Esophagus squamous epithelium (tissue), 4 donors: Measurements from ENCODE around the gene RUNX1.

ENCODE experiments used
- CTCF ChIP-seq, 6 experiments: fragments of 450-650 bp in 4 of 6; fragments of 200-600 bp in 2 of 6; sonication (generic) in 2 of 6; IDR thresholded peaks; one replicate each; pipeline ENCODE4 v1.5.1; 2016 to 2019; ENCODE audit warnings: antibody characterized with exemption in 6 of 6, mild to moderate bottlenecking in 4 of 6, moderate library complexity in 4 of 6
- POLR2A ChIP-seq, 4 donors: fragments of 450-650 bp; IDR thresholded peaks; one replicate each; pipeline ENCODE4 v1.6.1; 2017; ENCODE audit warnings: antibody characterized with exemption in 4 of 4, mild to moderate bottlenecking in 4 of 4, moderate library complexity in 3 of 4

GRCh38 chr21:35017256-35017655, 31.8 kb downstream of the RUNX1 start:
- TF ChIP-seq POLR2A (IDR thresholded peaks at IDR 0.05) (no peak), CTCF (IDR thresholded peaks at IDR 0.05) (no peak)
